ENCODE measurements around the gene TSPAN14. TPM values are rescaled to one million over a fixed set of nuclear protein-coding genes. Genes with fewer than 3 reads are reported as not detected.

Gene TSPAN14
- total RNA-seq, 4 donors from 2014 or later: 56.1 to 105 (median 83.1) TPM

GRCh38 chr10:80415734-80416478, 38.2 kb upstream of the TSPAN14 start:
- no peak for TF ChIP-seq CTCF (IDR thresholded peaks at IDR 0.05; ENCODE audit: low read depth)

- no peak for TF ChIP-seq CTCF (IDR thresholded peaks at IDR 0.05; ENCODE audit: low read depth)
Measured at GRCh38 chr10:80416479-80417098, 37.5 kb upstream of the TSPAN14 start.

GRCh38 chr10:80421050-80421706, 32.9 kb upstream of the TSPAN14 start:
- no peak for TF ChIP-seq CTCF (IDR thresholded peaks at IDR 0.05; ENCODE audit: low read depth)

GRCh38 chr10:80421707-80422536, 32.2 kb upstream of the TSPAN14 start:
- no peak for TF ChIP-seq CTCF (IDR thresholded peaks at IDR 0.05; ENCODE audit: low read depth)

GRCh38 chr10:80425901-80426300, 28.2 kb upstream of the TSPAN14 start:
- no peak for TF ChIP-seq CTCF (IDR thresholded peaks at IDR 0.05; ENCODE audit: low read depth)

- TF ChIP-seq CTCF (IDR thresholded peaks at IDR 0.05; ENCODE audit: low read depth): no peak
Measured at GRCh38 chr10:80427541-80427940, 26.6 kb upstream of the TSPAN14 start.

Data from subcutaneous adipose tissue (tissue), 4 donors.